ENCODE results near the gene LACTB.

Gene LACTB

GRCh38 chr15:63121382-63122001 lies at the start of gene LACTB:
Gene LACTB (plus strand): TSS chr15:63121861. CDS start chr15:63121872, 11 bp downstream.
- H3K36me3 Mint-ChIP-seq (ENCODE audit: low read depth), result peaks cover 50% of the 10 kb centered on the region
- peaks cover 36% of the 10 kb centered on the region for H3K4me1 Mint-ChIP-seq (ENCODE audit: low read depth)
- H3K4me3 Mint-ChIP-seq, result peak within 1 kb of the TSS; percentile 80
- intact Hi-C loops (cut with micrococcal nuclease), result loop anchor here (1.0 to 2.0 kb wide), 2 partner anchors 36 to 69 kb away; partner anchors contain the start of gene RPS27L
- H3K27ac Mint-ChIP-seq, result peak within 1 kb of the TSS; percentile 83
- H3K27me3 Mint-ChIP-seq, result no peaks in the 10 kb centered on the region
- H3K9me3 Mint-ChIP-seq, result peaks cover 21% of the 10 kb centered on the region

DNA sequence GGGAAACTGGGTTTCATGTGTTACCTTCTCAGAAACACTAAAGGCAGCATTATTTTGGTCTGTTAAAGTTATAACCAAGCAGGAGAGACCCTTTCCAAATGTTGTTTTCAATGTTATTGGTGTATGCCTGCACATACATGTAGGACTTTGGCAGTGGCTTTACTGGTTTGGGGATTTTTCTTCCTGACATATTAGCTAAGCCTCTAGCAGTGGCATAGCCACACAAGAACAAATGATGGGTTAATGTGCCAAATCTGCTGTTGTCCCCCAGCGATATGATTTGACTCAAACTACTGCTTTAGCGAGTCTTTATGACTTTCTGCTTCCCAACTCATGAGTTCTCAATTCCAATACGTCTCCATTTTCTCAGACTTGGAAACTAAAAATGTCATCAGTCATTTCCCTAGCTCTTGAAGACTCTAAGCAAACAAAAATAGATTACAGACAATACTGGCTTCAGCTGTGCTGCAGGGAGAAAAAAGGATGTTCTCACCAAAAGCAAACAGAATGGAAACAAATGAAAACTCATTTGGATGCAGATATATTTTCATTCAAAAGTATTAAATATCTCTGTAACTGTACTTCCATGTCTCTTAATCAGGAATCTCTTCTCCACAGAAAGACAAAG lies 49.5 kb upstream of the LACTB start:
- intact Hi-C loops (cut with micrococcal nuclease), result no loop called here
- Mint-ChIP-seq H3K4me1 (ENCODE audit: low read depth) (peaks cover 11% of the 10 kb centered on the region), H3K36me3 (ENCODE audit: low read depth) (peaks cover 45% of the 10 kb centered on the region), H3K27me3 (peaks cover 6% of the 10 kb centered on the region), H3K4me3 (no peak overlapping the region), H3K27ac (no peak overlapping the region), H3K9me3 (no peaks in the 10 kb centered on the region)

DNA sequence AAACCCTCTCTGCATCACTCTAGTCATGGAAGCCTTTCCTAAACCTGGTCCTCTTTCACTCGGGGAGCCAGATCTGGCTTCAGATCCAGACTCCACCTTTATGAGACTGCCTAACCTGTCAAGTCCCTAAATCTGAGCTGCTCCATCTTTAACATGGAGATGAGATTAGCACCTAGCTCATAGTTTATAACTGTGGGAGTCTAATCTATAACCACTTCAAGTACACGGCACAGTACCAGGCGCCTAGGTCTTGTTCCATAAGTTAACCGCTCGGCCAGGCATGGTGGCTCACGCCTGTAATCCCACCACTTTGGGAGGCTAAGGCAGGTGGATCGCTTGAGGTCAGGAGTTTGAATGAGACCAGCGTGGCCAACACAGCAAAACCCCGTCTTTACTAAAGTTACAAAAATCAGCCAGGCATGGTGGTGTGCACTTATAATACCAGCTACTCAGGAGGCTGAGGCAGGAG lies 48.8 kb upstream of the LACTB start:
- Mint-ChIP-seq H3K36me3 (ENCODE audit: low read depth) (peaks cover 38% of the 10 kb centered on the region), H3K27me3 (peaks cover 6% of the 10 kb centered on the region), H3K4me3 (no peak overlapping the region), H3K9me3 (no peaks in the 10 kb centered on the region), H3K4me1 (ENCODE audit: low read depth) (peaks cover 6% of the 10 kb centered on the region), H3K27ac (no peak overlapping the region)
- intact Hi-C loops (cut with micrococcal nuclease), result no loop called here

DNA sequence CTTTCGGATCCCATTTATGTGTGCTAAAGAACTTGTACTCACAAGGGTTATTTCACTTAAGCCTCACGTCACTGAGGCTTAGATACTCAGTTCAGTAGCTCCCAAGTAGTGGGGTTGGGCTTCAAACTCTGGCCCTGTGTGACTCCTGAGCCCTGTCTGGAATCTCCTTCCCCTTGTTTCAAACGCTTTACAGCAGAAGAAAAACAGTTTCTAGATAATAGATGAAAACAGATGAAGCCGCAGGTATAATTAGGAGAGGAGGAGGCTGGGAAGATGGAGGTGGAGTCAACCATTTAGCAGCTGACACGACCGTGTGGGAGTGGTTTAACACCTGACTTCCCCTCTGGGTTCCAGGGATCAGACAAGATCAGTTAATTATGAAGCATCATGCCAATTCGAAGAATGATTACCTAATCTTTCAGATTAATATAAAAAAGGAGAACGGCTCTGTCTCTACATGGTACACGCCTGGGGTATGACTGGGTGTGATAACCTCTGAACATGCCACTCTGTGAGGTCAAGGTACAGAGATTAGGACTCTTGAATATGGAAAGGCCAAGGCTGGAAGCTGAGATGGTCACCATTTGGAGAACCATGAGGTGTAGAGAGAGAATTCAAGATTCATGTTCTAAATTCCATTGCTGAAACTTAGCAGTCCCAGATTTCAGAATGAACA lies 48.0 kb upstream of the LACTB start:
- peaks cover 30% of the 10 kb centered on the region for H3K36me3 Mint-ChIP-seq (ENCODE audit: low read depth)
- H3K9me3 Mint-ChIP-seq, result no peaks in the 10 kb centered on the region
- peaks cover 6% of the 10 kb centered on the region for H3K27me3 Mint-ChIP-seq
- intact Hi-C loops (cut with micrococcal nuclease), result no loop called here
- no peak overlapping the region for H3K4me3 Mint-ChIP-seq
- peaks cover 6% of the 10 kb centered on the region for H3K4me1 Mint-ChIP-seq (ENCODE audit: low read depth)
- H3K27ac Mint-ChIP-seq, result no peak overlapping the region

- Mint-ChIP-seq H3K36me3 (ENCODE audit: low read depth) (peaks cover 16% of the 10 kb centered on the region), H3K9me3 (no peaks in the 10 kb centered on the region), H3K4me1 (ENCODE audit: low read depth) (peaks cover 6% of the 10 kb centered on the region)
Observed at GRCh38 chr15:63075015-63075983, 46.4 kb upstream of the LACTB start.

GRCh38 chr15:63075984-63076713 lies 45.5 kb upstream of the LACTB start:
- intact Hi-C loops (cut with micrococcal nuclease), result no loop called here
- Mint-ChIP-seq H3K36me3 (ENCODE audit: low read depth) (peaks cover 7% of the 10 kb centered on the region), H3K27me3 (peaks cover 6% of the 10 kb centered on the region), H3K27ac (no peak overlapping the region), H3K9me3 (no peaks in the 10 kb centered on the region), H3K4me3 (no peak overlapping the region), H3K4me1 (ENCODE audit: low read depth) (peaks cover 6% of the 10 kb centered on the region)

More at GRCh38 chr15:63075015-63075983, 46.4 kb upstream of the LACTB start:
- Mint-ChIP-seq H3K4me3 (no peak overlapping the region), H3K27ac (no peak overlapping the region), H3K27me3 (peaks cover 6% of the 10 kb centered on the region)
- intact Hi-C loops (cut with micrococcal nuclease), result no loop called here

DNA sequence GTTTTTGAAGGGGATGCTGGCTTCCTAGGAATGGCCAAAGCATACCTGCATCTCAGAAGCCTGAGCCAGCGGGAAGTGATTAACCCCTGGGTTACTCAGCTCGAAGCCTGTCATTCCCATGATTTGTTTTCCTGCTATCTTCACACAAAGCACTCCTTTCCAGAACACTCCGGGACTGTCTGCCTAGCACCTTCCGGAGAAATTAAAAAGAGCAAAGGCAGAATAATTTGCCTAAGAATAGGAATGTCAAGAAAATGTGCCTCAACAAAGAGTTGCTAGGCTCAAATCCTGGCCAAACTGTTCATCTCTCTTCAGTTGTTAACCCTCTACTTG lies 45.0 kb upstream of the LACTB start:
- Mint-ChIP-seq H3K36me3 (ENCODE audit: low read depth) (peaks cover 2% of the 10 kb centered on the region), H3K4me3 (no peak overlapping the region), H3K27ac (no peak overlapping the region), H3K9me3 (no peaks in the 10 kb centered on the region), H3K27me3 (peaks cover 6% of the 10 kb centered on the region), H3K4me1 (ENCODE audit: low read depth) (peaks cover 6% of the 10 kb centered on the region)
- intact Hi-C loops (cut with micrococcal nuclease), result no loop called here

- Mint-ChIP-seq H3K4me3 (no peak overlapping the region), H3K36me3 (ENCODE audit: low read depth) (no peaks in the 10 kb centered on the region), H3K27me3 (peaks cover 5% of the 10 kb centered on the region)
Observed at GRCh38 chr15:63077952-63078351, 43.7 kb upstream of the LACTB start.

DNA sequence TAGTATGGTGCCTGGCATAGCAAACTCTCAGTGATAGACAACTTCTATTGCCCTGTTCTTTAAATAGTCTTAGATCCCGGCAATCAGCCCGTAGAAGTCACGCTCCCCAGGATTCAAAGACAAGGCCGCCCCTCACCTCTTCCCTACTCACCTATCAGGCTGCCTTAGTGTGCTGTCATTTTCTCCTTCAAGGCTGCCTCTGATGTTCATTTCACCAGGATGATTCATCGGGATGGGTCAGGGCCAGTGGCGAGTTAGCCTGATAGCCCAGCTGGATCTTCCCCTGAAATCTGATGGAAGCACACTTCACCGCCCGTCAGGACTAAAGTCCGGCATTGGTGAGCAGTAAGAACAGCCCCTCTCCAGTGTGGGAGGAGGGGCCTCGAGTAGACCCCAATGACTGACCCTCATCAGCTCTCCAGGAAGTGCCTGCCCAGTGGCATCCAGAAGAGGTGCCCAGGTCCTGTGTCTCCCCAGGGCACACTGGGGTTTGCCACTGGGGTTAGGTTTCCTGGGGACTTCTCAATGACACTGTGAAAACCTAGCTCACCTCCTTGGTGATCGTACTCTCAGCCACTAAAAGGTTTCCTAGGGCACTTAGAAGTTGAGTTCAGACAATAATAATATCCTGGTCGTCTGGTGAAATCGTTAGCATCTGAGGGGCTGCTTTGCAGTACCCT lies 41.6 kb upstream of the LACTB start:
- Mint-ChIP-seq H3K9me3 (no peaks in the 10 kb centered on the region), H3K4me1 (ENCODE audit: low read depth) (peaks cover 6% of the 10 kb centered on the region), H3K4me3 (no peak overlapping the region), H3K27ac (no peak overlapping the region), H3K27me3 (peaks cover 5% of the 10 kb centered on the region), H3K36me3 (ENCODE audit: low read depth) (no peaks in the 10 kb centered on the region)
- intact Hi-C loops (cut with micrococcal nuclease), result no loop called here

More at GRCh38 chr15:63077952-63078351, 43.7 kb upstream of the LACTB start:
- intact Hi-C loops (cut with micrococcal nuclease), result no loop called here
- peaks cover 6% of the 10 kb centered on the region for H3K4me1 Mint-ChIP-seq (ENCODE audit: low read depth)
- no peak overlapping the region for H3K27ac Mint-ChIP-seq
- H3K9me3 Mint-ChIP-seq, result no peaks in the 10 kb centered on the region

DNA sequence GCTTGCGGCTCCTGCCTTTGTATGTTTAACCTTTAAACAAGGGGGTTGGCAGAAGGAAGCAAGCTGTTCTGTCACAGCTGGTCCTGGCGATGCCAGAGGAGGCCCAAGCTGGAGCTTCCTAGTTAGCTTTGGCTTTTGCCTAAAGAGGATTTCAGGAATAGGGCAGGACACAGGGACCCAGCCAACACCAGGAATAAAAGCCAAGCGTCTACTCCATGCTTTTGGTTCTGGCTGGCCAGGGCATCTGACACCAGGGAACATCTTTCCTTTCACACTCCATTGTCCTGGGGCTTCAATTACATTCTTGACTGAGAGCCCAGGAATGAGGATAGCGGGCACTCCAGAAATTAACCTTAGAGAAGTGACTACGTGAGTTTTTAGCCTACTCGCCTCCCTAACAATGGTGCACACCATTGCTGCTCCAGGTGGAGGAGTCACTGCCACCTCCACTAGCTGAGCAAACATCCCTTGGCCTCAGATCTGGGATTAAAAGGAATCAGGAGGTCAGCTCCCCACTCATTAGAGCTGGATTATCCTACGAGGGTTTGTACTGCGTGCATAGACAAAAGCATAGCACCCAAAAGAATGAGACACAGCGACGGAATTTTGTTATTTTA lies 40.9 kb upstream of the LACTB start:
- H3K4me3 Mint-ChIP-seq, result no peak overlapping the region
- no peaks in the 10 kb centered on the region for H3K36me3 Mint-ChIP-seq (ENCODE audit: low read depth)
- H3K9me3 Mint-ChIP-seq, result no peaks in the 10 kb centered on the region
- peaks cover 5% of the 10 kb centered on the region for H3K27me3 Mint-ChIP-seq
- no peak overlapping the region for H3K27ac Mint-ChIP-seq
- intact Hi-C loops (cut with micrococcal nuclease), result no loop called here
- no peaks in the 10 kb centered on the region for H3K4me1 Mint-ChIP-seq (ENCODE audit: low read depth)

- Mint-ChIP-seq H3K27ac (no peak overlapping the region), H3K9me3 (no peaks in the 10 kb centered on the region), H3K4me3 (no peak overlapping the region), H3K36me3 (ENCODE audit: low read depth) (no peaks in the 10 kb centered on the region), H3K27me3 (no peaks in the 10 kb centered on the region), H3K4me1 (ENCODE audit: low read depth) (no peaks in the 10 kb centered on the region)
- intact Hi-C loops (cut with micrococcal nuclease), result no loop called here
Observed at GRCh38 chr15:63082366-63082765, 39.3 kb upstream of the LACTB start.

DNA sequence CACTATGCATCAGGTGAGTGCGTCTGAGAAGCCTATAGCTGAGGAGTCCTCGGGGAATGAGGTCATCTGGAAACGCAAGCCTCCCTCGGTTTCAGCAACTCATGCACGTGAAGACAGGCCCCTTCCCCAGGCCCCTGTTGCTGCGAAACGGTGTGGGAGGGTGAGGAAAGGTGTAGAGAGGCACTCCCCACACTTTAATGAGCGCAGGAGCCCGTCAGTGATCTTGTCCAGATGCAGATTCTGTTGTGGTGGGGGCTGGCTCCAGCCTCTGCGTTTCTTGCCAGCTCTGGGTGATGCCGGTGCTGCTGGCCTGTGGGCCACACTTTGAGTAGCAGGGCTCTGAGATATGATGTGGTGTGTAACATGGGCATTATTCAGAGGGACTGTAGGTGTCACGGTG lies 38.6 kb upstream of the LACTB start:
- Mint-ChIP-seq H3K27ac (no peak overlapping the region), H3K4me3 (no peak overlapping the region), H3K27me3 (no peaks in the 10 kb centered on the region), H3K9me3 (no peaks in the 10 kb centered on the region), H3K36me3 (ENCODE audit: low read depth) (no peaks in the 10 kb centered on the region), H3K4me1 (ENCODE audit: low read depth) (no peaks in the 10 kb centered on the region)
- intact Hi-C loops (cut with micrococcal nuclease), result no loop called here

All from dendritic cell treated with granulocyte-macrophage colony-stimulating factor and Interleukin-4, amounts not matched to agents 40 ng/mL and 50 ng/mL, for 4 days (primary cell).